ENCODE results near the gene FHIT.

GRCh38 chr3:60980342-60980692, 270.9 kb downstream of the FHIT start:
- TF ChIP-seq GATA2 (IDR thresholded peaks at IDR 0.05; ENCODE audit: low read depth, low read length) (no peak), GATA3 (IDR thresholded peaks at IDR 0.05; ENCODE audit: low read depth, low read length) (no peak)

Measured in SH-SY5Y (cell line).